ENCODE results near the gene DCDC2C. TPM values are rescaled to one million over a fixed set of nuclear protein-coding genes. Genes with fewer than 3 reads are reported as not detected.

The DCDC2C gene
- polyA plus RNA-seq, 1 of the 3 experiments (the other 2 are of a cell fraction), result not detected

DNA sequence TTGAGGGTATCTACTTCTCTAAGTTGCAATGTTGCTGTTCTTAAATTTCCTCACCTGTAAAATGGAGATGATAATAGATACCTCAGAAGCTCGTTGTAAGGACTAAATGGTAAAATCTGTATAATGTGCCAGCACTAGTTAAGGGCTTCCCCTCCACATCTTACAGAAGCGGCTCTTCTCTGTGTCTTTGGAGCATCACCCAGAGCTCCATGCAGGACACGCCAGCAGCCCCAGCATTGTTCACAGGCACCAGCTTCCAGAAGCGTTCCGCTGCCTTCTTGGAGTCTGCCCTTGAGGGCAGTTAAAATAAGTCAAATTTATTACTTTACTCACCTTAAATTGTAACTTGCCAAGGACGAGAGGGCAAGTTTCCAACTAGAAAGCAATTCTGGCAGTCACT is 5.8 kb downstream of the DCDC2C start:
- no peak overlapping the region for H3K9ac ChIP-seq
- H4K20me1 ChIP-seq (ENCODE audit: insufficient read depth), result no peaks in the 10 kb centered on the region
- H3K4me1 ChIP-seq (ENCODE audit: control insufficient read depth in 1 of 2, insufficient read depth in 2 of 2, low read depth in 1 of 2, low read length in 1 of 2), result peaks cover 0 to 6% of the 10 kb centered on the region in 2 experiments; a peak in 2 of 4 replicates
- no peak for DNase-seq
- peaks cover 5% of the 10 kb centered on the region for H3F3A ChIP-seq (replicated peaks; ENCODE audit: insufficient read depth)
- CTCF ChIA-PET, result interaction anchor here (1.1 to 3.2 kb wide), 3 partner anchors 9 to 285 kb away, joined by 3 to 16 read pairs (median 3); no protein-coding TSS in a partner anchor
- H3K27me3 ChIP-seq (ENCODE audit: insufficient read depth), result no peaks in the 10 kb centered on the region
- TF ChIP-seq TAF1 (IDR thresholded peaks at IDR 0.05; ENCODE audit: borderline replicate concordance, low read depth, low read length) (no peak), ELF1 (IDR thresholded peaks at IDR 0.05) (no peak), TEAD4 (IDR thresholded peaks at IDR 0.05; ENCODE audit: borderline replicate concordance, insufficient read depth) (no peak), JUND (IDR thresholded peaks at IDR 0.05) (no peak), RFX5 (IDR thresholded peaks at IDR 0.05; ENCODE audit: low read length) (no peak), RCOR1 (IDR thresholded peaks at IDR 0.05; ENCODE audit: low read length) (no peak), EZH2phosphoT487 (IDR thresholded peaks at IDR 0.05; ENCODE audit: borderline replicate concordance, low read depth) (no peak), MXI1 (IDR thresholded peaks at IDR 0.05; ENCODE audit: low read depth, low read length) (no peak), FOXM1 (IDR thresholded peaks at IDR 0.05; ENCODE audit: low read depth) (no peak), RAD21 (IDR thresholded peaks at IDR 0.05; ENCODE audit: low read length) (no peak), MEF2A (IDR thresholded peaks at IDR 0.05; ENCODE audit: borderline replicate concordance, low read depth) (no peak), EP300 (IDR thresholded peaks at IDR 0.05; ENCODE audit: borderline replicate concordance in 1 of 2, low read depth in 1 of 2, low read length in 1 of 2) (no peak), TCF12 (IDR thresholded peaks at IDR 0.05) (no peak)
- TF ChIP-seq, protein P1, sequence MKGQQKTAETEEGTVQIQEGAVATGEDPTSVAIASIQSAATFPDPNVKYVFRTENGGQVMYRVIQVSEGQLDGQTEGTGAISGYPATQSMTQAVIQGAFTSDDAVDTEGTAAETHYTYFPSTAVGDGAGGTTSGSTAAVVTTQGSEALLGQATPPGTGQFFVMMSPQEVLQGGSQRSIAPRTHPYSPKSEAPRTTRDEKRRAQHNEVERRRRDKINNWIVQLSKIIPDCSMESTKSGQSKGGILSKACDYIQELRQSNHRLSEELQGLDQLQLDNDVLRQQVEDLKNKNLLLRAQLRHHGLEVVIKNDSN (IDR thresholded peaks at IDR 0.05; ENCODE audit: borderline replicate concordance, low read depth), result no peak
- TF ChIP-seq, protein P2, sequence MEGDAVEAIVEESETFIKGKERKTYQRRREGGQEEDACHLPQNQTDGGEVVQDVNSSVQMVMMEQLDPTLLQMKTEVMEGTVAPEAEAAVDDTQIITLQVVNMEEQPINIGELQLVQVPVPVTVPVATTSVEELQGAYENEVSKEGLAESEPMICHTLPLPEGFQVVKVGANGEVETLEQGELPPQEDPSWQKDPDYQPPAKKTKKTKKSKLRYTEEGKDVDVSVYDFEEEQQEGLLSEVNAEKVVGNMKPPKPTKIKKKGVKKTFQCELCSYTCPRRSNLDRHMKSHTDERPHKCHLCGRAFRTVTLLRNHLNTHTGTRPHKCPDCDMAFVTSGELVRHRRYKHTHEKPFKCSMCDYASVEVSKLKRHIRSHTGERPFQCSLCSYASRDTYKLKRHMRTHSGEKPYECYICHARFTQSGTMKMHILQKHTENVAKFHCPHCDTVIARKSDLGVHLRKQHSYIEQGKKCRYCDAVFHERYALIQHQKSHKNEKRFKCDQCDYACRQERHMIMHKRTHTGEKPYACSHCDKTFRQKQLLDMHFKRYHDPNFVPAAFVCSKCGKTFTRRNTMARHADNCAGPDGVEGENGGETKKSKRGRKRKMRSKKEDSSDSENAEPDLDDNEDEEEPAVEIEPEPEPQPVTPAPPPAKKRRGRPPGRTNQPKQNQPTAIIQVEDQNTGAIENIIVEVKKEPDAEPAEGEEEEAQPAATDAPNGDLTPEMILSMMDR (IDR thresholded peaks at IDR 0.05), result no peak
- TF ChIP-seq, protein P3, sequence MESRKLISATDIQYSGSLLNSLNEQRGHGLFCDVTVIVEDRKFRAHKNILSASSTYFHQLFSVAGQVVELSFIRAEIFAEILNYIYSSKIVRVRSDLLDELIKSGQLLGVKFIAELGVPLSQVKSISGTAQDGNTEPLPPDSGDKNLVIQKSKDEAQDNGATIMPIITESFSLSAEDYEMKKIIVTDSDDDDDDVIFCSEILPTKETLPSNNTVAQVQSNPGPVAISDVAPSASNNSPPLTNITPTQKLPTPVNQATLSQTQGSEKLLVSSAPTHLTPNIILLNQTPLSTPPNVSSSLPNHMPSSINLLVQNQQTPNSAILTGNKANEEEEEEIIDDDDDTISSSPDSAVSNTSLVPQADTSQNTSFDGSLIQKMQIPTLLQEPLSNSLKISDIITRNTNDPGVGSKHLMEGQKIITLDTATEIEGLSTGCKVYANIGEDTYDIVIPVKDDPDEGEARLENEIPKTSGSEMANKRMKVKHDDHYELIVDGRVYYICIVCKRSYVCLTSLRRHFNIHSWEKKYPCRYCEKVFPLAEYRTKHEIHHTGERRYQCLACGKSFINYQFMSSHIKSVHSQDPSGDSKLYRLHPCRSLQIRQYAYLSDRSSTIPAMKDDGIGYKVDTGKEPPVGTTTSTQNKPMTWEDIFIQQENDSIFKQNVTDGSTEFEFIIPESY (IDR thresholded peaks at IDR 0.05; ENCODE audit: borderline replicate concordance, low read depth), result no peak
- no peak overlapping the region for H3K27ac ChIP-seq (ENCODE audit: low read depth in 2 of 2, low read length in 1 of 2)
- H3K4me2 ChIP-seq, result no peak overlapping the region
- WGBS (ENCODE audit: low lambda C conversion rate), result 37% methylated on average over 6 of the region's 6 CpGs
- H3K9me3 ChIP-seq, result no peaks in the 10 kb centered on the region
- H3K4me3 ChIP-seq (ENCODE audit: low read depth in 2 of 2, low read length in 1 of 2), result no peak overlapping the region
- no peaks in the 10 kb centered on the region for H3K36me3 ChIP-seq (replicated peaks in 1 of 2; ENCODE audit: control insufficient read depth in 1 of 2, insufficient read depth in 2 of 2, low read length in 1 of 2)
- H3K79me2 ChIP-seq (ENCODE audit: insufficient read depth), result no peaks in the 10 kb centered on the region
- no peak overlapping the region for H2AFZ ChIP-seq (ENCODE audit: low read depth)
- no peaks in the 10 kb centered on the region for H3K9me2 ChIP-seq
- POLR2A ChIA-PET, result no interaction called here
